WTC11 (cell line): ENCODE measurements around the gene PLPPR5. TPM values are rescaled to one million over a fixed set of nuclear protein-coding genes. Genes with fewer than 3 reads are reported as not detected.

ENCODE experiments used
- ATAC-seq: fragments of 200-7000 bp; cut with Tn5 transposase; 2 replicates; pipeline ENCODE4 v1.10.0; 2021; ENCODE audit warnings: mild to moderate bottlenecking, moderate library complexity
- CTCF ChIA-PET: fragments of 300-600 bp; sonication (Branson Sonifier 250); formaldehyde crosslinking; loops from one replicate; lab custom pipeline; 2021; ENCODE audit warnings: antibody characterized with exemption; lab: Charles Lee
- POLR2A ChIA-PET: fragments of 350-600 bp; sonication (Branson Sonifier 250); formaldehyde crosslinking; loops from one replicate; lab custom pipeline; 2021; ENCODE audit warnings: antibody characterized with exemption; lab: Charles Lee
- DNase-seq: peaks from one replicate; pipeline ENCODE4 v3.0.0; 2021; ENCODE audit warnings: low spot score
- H3K27ac Mint-ChIP-seq: 2 replicates; pipeline ENCODE4 v1.8.0; 2021; ENCODE audit warnings: mixed read lengths
- H3K27me3 Mint-ChIP-seq: 2 replicates; pipeline ENCODE4 v1.8.0; 2021; ENCODE audit warnings: low read depth, mild to moderate bottlenecking, moderate library complexity, mixed read lengths
- H3K36me3 Mint-ChIP-seq: 2 replicates; pipeline ENCODE4 v1.8.0; 2021; ENCODE audit warnings: mixed read lengths
- H3K4me1 Mint-ChIP-seq: 2 replicates; pipeline ENCODE4 v1.8.0; 2022; ENCODE audit warnings: mixed read lengths
- H3K4me3 Mint-ChIP-seq: 2 replicates; pipeline ENCODE4 v1.8.0; 2021; ENCODE audit warnings: mild to moderate bottlenecking, moderate library complexity, mixed read lengths
- H3K9me3 Mint-ChIP-seq: 2 replicates; pipeline ENCODE4 v1.8.0; 2021; ENCODE audit warnings: mixed read lengths
- AFF4 ChIP-seq: sonication (generic); formaldehyde crosslinking; IDR thresholded peaks from 2 replicates; pipeline ENCODE4 v1.8.1; 2023; ENCODE audit warnings: mild to moderate bottlenecking, missing genetic modification reagents, borderline replicate concordance
- ARID4B ChIP-seq: sonication (generic); formaldehyde crosslinking; IDR thresholded peaks from 2 replicates; pipeline ENCODE4 v1.8.0; 2023; ENCODE audit warnings: missing genetic modification reagents, mild to moderate bottlenecking, borderline replicate concordance
- ELF4 ChIP-seq: sonication (generic); formaldehyde crosslinking; IDR thresholded peaks from 2 replicates; pipeline ENCODE4 v1.8.1; 2022; ENCODE audit warnings: low read depth, mild to moderate bottlenecking, moderate library complexity, missing genetic modification reagents
- ETV6 ChIP-seq: sonication (generic); formaldehyde crosslinking; IDR thresholded peaks from 2 replicates; pipeline ENCODE4 v1.8.1; 2022; ENCODE audit warnings: mild to moderate bottlenecking, missing genetic modification reagents
- GABPB1 ChIP-seq: sonication (generic); formaldehyde crosslinking; IDR thresholded peaks from 2 replicates; pipeline ENCODE4 v1.8.1; 2023; ENCODE audit warnings: mild to moderate bottlenecking, missing genetic modification reagents
- OVOL2 ChIP-seq: fragments of 250-450 bp; sonication (Bioruptor Pico); IDR thresholded peaks from 2 replicates; pipeline ENCODE4 v1.9.0; 2021; ENCODE audit warnings: mild to moderate bottlenecking, borderline replicate concordance
- ZNF281 ChIP-seq: sonication (generic); formaldehyde crosslinking; IDR thresholded peaks from 2 replicates; pipeline ENCODE4 v1.8.0; 2023; ENCODE audit warnings: mild to moderate bottlenecking, missing genetic modification reagents
- total RNA-seq: library from RNA; stranded (reverse); gene quantifications from 3 replicates; pipeline ENCODE4 v1.2.3, GENCODE V29; 2021
- TF ChIP-seq, protein P1 (sequence below): sonication (generic); formaldehyde crosslinking; IDR thresholded peaks from 2 replicates; pipeline ENCODE4 v1.8.1; 2023; ENCODE audit warnings: mild to moderate bottlenecking, missing genetic modification reagents, moderate library complexity
- TF ChIP-seq, protein P2 (sequence below): sonication (generic); formaldehyde crosslinking; IDR thresholded peaks from 2 replicates; pipeline ENCODE4 v1.8.1; 2022; ENCODE audit warnings: mild to moderate bottlenecking, moderate library complexity, missing genetic modification reagents
- TF ChIP-seq, protein P3 (sequence below): fragments of 250-450 bp; sonication (Bioruptor Pico); IDR thresholded peaks from 2 replicates; pipeline ENCODE4 v1.9.0; 2021; ENCODE audit warnings: moderate library complexity, mild to moderate bottlenecking, inconsistent platforms, borderline replicate concordance

Gene PLPPR5
- total RNA-seq, 1 experiment from 2014 or later, result 1.6 TPM

DNA sequence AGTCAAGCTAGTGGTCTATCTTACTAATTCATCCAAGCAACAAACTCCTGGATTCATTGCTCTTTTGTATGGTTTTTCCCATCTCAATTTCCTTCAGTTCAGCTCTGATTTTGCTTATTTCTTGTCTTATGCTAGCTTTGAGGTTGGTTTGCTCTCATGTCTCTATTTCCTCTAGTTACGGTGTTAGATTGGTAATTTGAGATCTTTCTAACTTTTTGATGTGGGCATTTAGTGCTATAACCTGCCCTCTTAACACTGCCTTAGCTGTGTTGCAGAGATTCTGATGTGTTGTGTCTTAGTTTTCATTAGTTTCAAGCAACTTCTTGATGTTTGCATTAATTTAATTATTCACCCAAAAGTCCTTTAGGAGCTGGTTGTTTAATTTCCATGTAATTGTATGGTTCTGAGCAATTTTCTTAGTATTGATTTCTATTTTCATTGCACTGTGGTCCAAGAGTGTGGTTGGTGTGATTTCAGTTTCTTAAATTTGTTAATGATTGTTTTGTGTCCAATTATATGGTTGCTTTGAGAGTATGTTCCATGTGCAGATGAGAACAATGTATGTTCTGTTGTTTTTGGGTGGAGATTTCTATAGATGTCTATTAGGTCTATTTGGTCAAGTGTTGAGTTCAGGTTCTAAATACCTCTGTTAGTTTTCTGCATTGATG is 154.6 kb downstream of the PLPPR5 start:
- H3K27ac Mint-ChIP-seq, result no peak overlapping the region
- POLR2A ChIA-PET, result no interaction called here

GRCh38 chr1:98842241-98842640 is 162.4 kb downstream of the PLPPR5 start:
- DNase-seq, result no peak
- no peak for ATAC-seq
- Mint-ChIP-seq H3K27ac (no peak overlapping the region), H3K4me1 (no peaks in the 10 kb centered on the region), H3K9me3 (peaks cover 7% of the 10 kb centered on the region), H3K4me3 (no peak overlapping the region), H3K27me3 (no peaks in the 10 kb centered on the region; the same call in 1 of the 2 replicates), H3K36me3 (no peaks in the 10 kb centered on the region)
- ChIA-PET POLR2A (no interaction called here), CTCF (no interaction called here)
- no peak for TF ChIP-seq ELF4
- TF ChIP-seq AFF4 (CRISPR knock-in tag), result no peak
- no peak for TF ChIP-seq ETV6 (CRISPR knock-in tag)
- no peak for TF ChIP-seq GABPB1
- TF ChIP-seq, protein P1, sequence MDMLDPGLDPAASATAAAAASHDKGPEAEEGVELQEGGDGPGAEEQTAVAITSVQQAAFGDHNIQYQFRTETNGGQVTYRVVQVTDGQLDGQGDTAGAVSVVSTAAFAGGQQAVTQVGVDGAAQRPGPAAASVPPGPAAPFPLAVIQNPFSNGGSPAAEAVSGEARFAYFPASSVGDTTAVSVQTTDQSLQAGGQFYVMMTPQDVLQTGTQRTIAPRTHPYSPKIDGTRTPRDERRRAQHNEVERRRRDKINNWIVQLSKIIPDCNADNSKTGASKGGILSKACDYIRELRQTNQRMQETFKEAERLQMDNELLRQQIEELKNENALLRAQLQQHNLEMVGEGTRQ, result no peak
- TF ChIP-seq, protein P2, sequence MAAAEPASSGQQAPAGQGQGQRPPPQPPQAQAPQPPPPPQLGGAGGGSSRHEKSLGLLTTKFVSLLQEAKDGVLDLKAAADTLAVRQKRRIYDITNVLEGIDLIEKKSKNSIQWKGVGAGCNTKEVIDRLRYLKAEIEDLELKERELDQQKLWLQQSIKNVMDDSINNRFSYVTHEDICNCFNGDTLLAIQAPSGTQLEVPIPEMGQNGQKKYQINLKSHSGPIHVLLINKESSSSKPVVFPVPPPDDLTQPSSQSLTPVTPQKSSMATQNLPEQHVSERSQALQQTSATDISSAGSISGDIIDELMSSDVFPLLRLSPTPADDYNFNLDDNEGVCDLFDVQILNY, result no peak
- TF ChIP-seq, protein P3, sequence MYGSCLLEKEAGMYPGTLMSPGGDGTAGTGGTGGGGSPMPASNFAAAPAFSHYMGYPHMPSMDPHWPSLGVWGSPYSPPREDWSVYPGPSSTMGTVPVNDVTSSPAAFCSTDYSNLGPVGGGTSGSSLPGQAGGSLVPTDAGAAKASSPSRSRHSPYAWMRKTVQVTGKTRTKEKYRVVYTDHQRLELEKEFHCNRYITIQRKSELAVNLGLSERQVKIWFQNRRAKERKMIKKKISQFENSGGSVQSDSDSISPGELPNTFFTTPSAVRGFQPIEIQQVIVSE (CRISPR knock-in tag), result no peak

More for the DNA sequence above, 154.6 kb downstream of the PLPPR5 start:
- CTCF ChIA-PET, result no interaction called here
- peaks cover 15% of the 10 kb centered on the region for H3K9me3 Mint-ChIP-seq
- no peak overlapping the region for H3K4me3 Mint-ChIP-seq
- H3K27me3 Mint-ChIP-seq, result no peaks in the 10 kb centered on the region
- DNase-seq, result no peak
- no peaks in the 10 kb centered on the region for H3K4me1 Mint-ChIP-seq
- TF ChIP-seq ZNF281 (CRISPR knock-in tag) (no peak), ARID4B (CRISPR knock-in tag) (no peak), OVOL2 (CRISPR knock-in tag) (no peak)
- TF ChIP-seq, protein P1, result no peak
- no peaks in the 10 kb centered on the region for H3K36me3 Mint-ChIP-seq
- ATAC-seq, result no peak
